ENCODE data around the gene IL1RAPL1.
"Not testable (repeated sequence)": the region's sequence is repeated elsewhere in the genome, so short reads cannot be mapped to it uniquely, and the experiment has no call there.

The IL1RAPL1 gene

GRCh38 chrX:28997706-28998463 is 410.6 kb downstream of the IL1RAPL1 start:
- DNase-seq = no peak

- no peak for DNase-seq
Measured at GRCh38 chrX:28998609-28999135, 411.4 kb downstream of the IL1RAPL1 start.

GRCh38 chrX:29012867-29013266 is 425.6 kb downstream of the IL1RAPL1 start:
- DNase-seq = no peak

GRCh38 chrX:29023207-29023606 is 436.0 kb downstream of the IL1RAPL1 start:
- DNase-seq = no peak

GRCh38 chrX:29024871-29025270 is 437.6 kb downstream of the IL1RAPL1 start:
- DNase-seq = no peak

GRCh38 chrX:29039501-29039900 is 452.3 kb downstream of the IL1RAPL1 start:
- no peak for DNase-seq

- no peak for DNase-seq
Measured at GRCh38 chrX:29040160-29040559, 452.9 kb downstream of the IL1RAPL1 start.

- no peak for DNase-seq
Measured at GRCh38 chrX:29042341-29042740, 455.1 kb downstream of the IL1RAPL1 start.

GRCh38 chrX:29043746-29044145 is 456.5 kb downstream of the IL1RAPL1 start:
- no peak for DNase-seq

- DNase-seq = no peak
Measured at GRCh38 chrX:29044423-29045184, 457.4 kb downstream of the IL1RAPL1 start.

GRCh38 chrX:29065477-29065876 is 478.2 kb downstream of the IL1RAPL1 start:
- DNase-seq = no peak

- DNase-seq = no peak
Measured at GRCh38 chrX:29066516-29066915, 479.3 kb downstream of the IL1RAPL1 start.

GRCh38 chrX:29067351-29067750 is 480.1 kb downstream of the IL1RAPL1 start:
- DNase-seq = no peak

GRCh38 chrX:29071525-29072320 is 484.5 kb downstream of the IL1RAPL1 start:
- DNase-seq = no peak

GRCh38 chrX:29082558-29082957 is 495.3 kb downstream of the IL1RAPL1 start:
- DNase-seq = no peak

GRCh38 chrX:29083823-29084222 is 496.6 kb downstream of the IL1RAPL1 start:
- DNase-seq = no peak

GRCh38 chrX:29090811-29091210 is 503.6 kb downstream of the IL1RAPL1 start:
- DNase-seq = no peak

GRCh38 chrX:29107231-29107630 is 520.0 kb downstream of the IL1RAPL1 start:
- no peak for DNase-seq

GRCh38 chrX:29110041-29110440 is 522.8 kb downstream of the IL1RAPL1 start:
- DNase-seq = no peak

- DNase-seq = no peak
Measured at GRCh38 chrX:29113221-29113620, 526.0 kb downstream of the IL1RAPL1 start.

- DNase-seq = not testable (repeated sequence)
Measured at GRCh38 chrX:29122817-29123216, 535.6 kb downstream of the IL1RAPL1 start.

- DNase-seq = no peak
Measured at GRCh38 chrX:29130905-29131304, 543.7 kb downstream of the IL1RAPL1 start.

- DNase-seq = no peak
Measured at GRCh38 chrX:29136904-29137303, 549.7 kb downstream of the IL1RAPL1 start.

Measured in NCI-H2171 (cell line).